HepG2 (cell line): ENCODE results near the gene ADAMTS17.

Experiments
- ATF1 ChIP-seq: IDR thresholded peaks from 2 replicates; pipeline ENCODE4 v1.6.1; 2016; ENCODE audit warnings: mild to moderate bottlenecking, control low read depth
- CEBPG ChIP-seq: IDR thresholded peaks from 2 replicates; pipeline ENCODE4 v1.6.1; 2016
- DMAP1 ChIP-seq: IDR thresholded peaks from 2 replicates; pipeline ENCODE4 v1.6.1; 2016
- PTBP1 ChIP-seq: fragments of 200-400 bp; formaldehyde crosslinking; IDR thresholded peaks from 2 replicates; pipeline ENCODE4 v1.6.1; 2018; ENCODE audit warnings: low read length, low read depth; ENCODE audit not compliant: poor library complexity, severe bottlenecking
- RFX5 ChIP-seq: IDR thresholded peaks from 2 replicates; pipeline ENCODE4 v1.6.1; 2011; ENCODE audit warnings: low read depth, low read length, improper control_type of control experiment
- SIN3A ChIP-seq: IDR thresholded peaks from 2 replicates; pipeline ENCODE4 v1.6.1; 2011; ENCODE audit warnings: low read depth, mild to moderate bottlenecking, control low read depth, low read length, borderline replicate concordance
- ZFP62 ChIP-seq: sonication (generic); formaldehyde crosslinking; IDR thresholded peaks from 2 replicates; pipeline ENCODE4 v1.4.0; 2020; ENCODE audit warnings: missing genetic modification reagents
- ZNF251 ChIP-seq: sonication (generic); formaldehyde crosslinking; IDR thresholded peaks from 2 replicates; pipeline ENCODE4 v1.9.0; 2021; ENCODE audit warnings: mild to moderate bottlenecking, missing genetic modification reagents
- TF ChIP-seq, protein P1 (sequence below): sonication (generic); formaldehyde crosslinking; IDR thresholded peaks from 2 replicates; pipeline ENCODE4 v1.5.1; 2020; ENCODE audit warnings: missing genetic modification reagents, mild to moderate bottlenecking, borderline replicate concordance
- TF ChIP-seq, protein P2 (sequence below): sonication (generic); formaldehyde crosslinking; IDR thresholded peaks from 2 replicates; pipeline ENCODE4 v1.8.0; 2022; ENCODE audit warnings: mild to moderate bottlenecking, missing genetic modification reagents, borderline replicate concordance

DNA sequence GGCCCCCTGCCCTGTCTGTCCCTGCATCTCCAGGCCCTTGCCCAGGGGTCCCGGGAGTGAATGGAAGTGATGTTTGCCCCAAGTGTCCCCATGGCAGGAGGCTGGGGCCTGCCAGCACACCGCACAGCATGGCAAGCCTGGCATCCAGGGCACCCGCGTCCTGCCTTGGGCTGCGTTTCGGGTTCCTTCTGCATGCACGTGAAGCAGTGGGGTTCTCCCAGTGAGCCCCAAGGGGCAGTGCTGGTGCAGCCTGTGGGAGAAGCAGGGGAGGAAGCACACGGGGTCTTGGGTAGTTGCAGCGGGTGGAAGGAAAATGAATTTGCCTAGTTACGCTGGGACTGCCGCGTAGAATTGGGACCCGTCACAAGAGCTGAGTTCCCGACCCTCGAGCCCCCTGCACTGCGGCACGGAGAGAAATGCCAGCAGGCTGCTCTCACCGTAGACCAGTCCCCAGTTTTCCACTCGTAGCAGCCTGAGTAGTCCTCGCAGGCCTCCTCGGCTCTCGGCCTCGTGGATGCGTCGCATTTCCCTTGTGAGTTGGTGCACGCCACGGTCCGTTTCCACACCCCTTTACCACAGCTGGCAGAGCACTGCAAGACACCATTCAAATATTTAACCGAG lies 349.1 kb downstream of the ADAMTS17 start:
- TF ChIP-seq, protein P1, sequence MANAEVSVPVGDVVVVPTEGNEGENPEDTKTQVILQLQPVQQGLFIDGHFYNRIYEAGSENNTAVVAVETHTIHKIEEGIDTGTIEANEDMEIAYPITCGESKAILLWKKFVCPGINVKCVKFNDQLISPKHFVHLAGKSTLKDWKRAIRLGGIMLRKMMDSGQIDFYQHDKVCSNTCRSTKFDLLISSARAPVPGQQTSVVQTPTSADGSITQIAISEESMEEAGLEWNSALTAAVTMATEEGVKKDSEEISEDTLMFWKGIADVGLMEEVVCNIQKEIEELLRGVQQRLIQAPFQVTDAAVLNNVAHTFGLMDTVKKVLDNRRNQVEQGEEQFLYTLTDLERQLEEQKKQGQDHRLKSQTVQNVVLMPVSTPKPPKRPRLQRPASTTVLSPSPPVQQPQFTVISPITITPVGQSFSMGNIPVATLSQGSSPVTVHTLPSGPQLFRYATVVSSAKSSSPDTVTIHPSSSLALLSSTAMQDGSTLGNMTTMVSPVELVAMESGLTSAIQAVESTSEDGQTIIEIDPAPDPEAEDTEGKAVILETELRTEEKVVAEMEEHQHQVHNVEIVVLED (CRISPR knock-in tag), result no peak
- no peak for TF ChIP-seq ZFP62 (CRISPR knock-in tag)
- no peak for TF ChIP-seq PTBP1
- no peak for TF ChIP-seq RFX5
- TF ChIP-seq, protein P2, sequence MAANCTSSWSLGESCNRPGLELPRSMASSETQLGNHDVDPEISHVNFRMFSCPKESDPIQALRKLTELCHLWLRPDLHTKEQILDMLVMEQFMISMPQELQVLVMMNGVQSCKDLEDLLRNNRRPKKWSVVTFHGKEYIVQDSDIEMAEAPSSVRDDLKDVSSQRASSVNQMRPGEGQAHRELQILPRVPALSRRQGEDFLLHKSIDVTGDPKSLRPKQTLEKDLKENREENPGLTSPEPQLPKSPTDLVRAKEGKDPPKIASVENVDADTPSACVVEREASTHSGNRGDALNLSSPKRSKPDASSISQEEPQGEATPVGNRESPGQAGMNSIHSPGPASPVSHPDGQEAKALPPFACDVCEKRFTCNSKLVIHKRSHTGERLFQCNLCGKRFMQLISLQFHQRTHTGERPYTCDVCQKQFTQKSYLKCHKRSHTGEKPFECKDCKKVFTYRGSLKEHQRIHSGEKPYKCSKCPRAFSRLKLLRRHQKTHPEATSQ, result no peak
- no peak for TF ChIP-seq CEBPG (CRISPR knock-in tag)
- TF ChIP-seq ATF1 (CRISPR knock-in tag), result no peak
- no peak for TF ChIP-seq SIN3A
- TF ChIP-seq DMAP1 (CRISPR knock-in tag), result no peak
- TF ChIP-seq ZNF251 (CRISPR knock-in tag), result no peak
